Trophoblast cell (in vitro differentiated cells and primary cell): ENCODE measurements around the gene LRP1.
"Not testable (repeated sequence)": the region's sequence is repeated elsewhere in the genome, so short reads cannot be mapped to it uniquely, and the experiment has no call there.

Experiments
- DNase-seq, 2 donors: peaks; one replicate each; pipeline ENCODE4 v3.0.0-alpha.2; 2016
- H2AFZ ChIP-seq: 2 replicates; pipeline ENCODE4 v1.6.1; 2013; ENCODE audit warnings: low read length, moderate library complexity, mild to moderate bottlenecking; ENCODE audit not compliant: insufficient read depth, poor library complexity
- H2AK5ac ChIP-seq: 2 replicates; pipeline ENCODE4 v1.6.1; 2013; ENCODE audit warnings: mild to moderate bottlenecking, low read length
- H2BK120ac ChIP-seq: 2 replicates; pipeline ENCODE4 v1.6.1; 2013; ENCODE audit warnings: low read length, mild to moderate bottlenecking, moderate library complexity; ENCODE audit not compliant: insufficient read depth, poor library complexity
- H2BK12ac ChIP-seq: 2 replicates; pipeline ENCODE4 v1.6.1; 2013; ENCODE audit warnings: mild to moderate bottlenecking, low read length, moderate library complexity
- H2BK5ac ChIP-seq: 2 replicates; pipeline ENCODE4 v1.6.1; 2013; ENCODE audit warnings: low read length, low read depth, moderate library complexity, mild to moderate bottlenecking; ENCODE audit not compliant: poor library complexity
- H3K14ac ChIP-seq: 2 replicates; pipeline ENCODE4 v1.6.1; 2013; ENCODE audit warnings: mild to moderate bottlenecking, low read length
- H3K18ac ChIP-seq: 2 replicates; pipeline ENCODE4 v1.6.1; 2013; ENCODE audit warnings: mild to moderate bottlenecking, low read length
- H3K23ac ChIP-seq: 2 replicates; pipeline ENCODE4 v1.6.1; 2013; ENCODE audit warnings: low read length
- H3K27ac ChIP-seq: 2 replicates; pipeline ENCODE4 v1.5.1; 2013; ENCODE audit warnings: low read depth, mild to moderate bottlenecking, inconsistent platforms, low read length, moderate library complexity
- H3K27me3 ChIP-seq: 2 replicates; pipeline ENCODE4 v1.6.1; 2013; ENCODE audit warnings: inconsistent platforms, mild to moderate bottlenecking, low read length, moderate library complexity; ENCODE audit not compliant: insufficient read depth
- H3K36me3 ChIP-seq, 2 experiments: 1 replicate in 1 of 2; 2 replicates in 1 of 2; pipeline ENCODE4 v1.6.1; 2013; ENCODE audit warnings: low read length in 2 of 2, mild to moderate bottlenecking in 2 of 2, moderate library complexity in 1 of 2; ENCODE audit not compliant: insufficient read depth in 2 of 2, control insufficient read depth in 1 of 2
- H3K4ac ChIP-seq: 2 replicates; pipeline ENCODE4 v1.6.1; 2013; ENCODE audit warnings: low read depth, mild to moderate bottlenecking, low read length, moderate library complexity
- H3K4me1 ChIP-seq, 2 experiments: 1 replicate in 1 of 2; 2 replicates in 1 of 2; pipeline ENCODE4 v1.6.1; 2013; ENCODE audit warnings: low read length in 2 of 2, mild to moderate bottlenecking in 2 of 2, moderate library complexity in 1 of 2; ENCODE audit not compliant: insufficient read depth in 2 of 2, control insufficient read depth in 1 of 2
- H3K4me2 ChIP-seq: 2 replicates; pipeline ENCODE4 v1.6.1; 2013; ENCODE audit warnings: inconsistent platforms, mild to moderate bottlenecking, low read length, moderate library complexity
- H3K4me3 ChIP-seq: 2 replicates; pipeline ENCODE4 v1.5.1; 2013; ENCODE audit warnings: mild to moderate bottlenecking, low read depth, low read length, inconsistent platforms
- H3K79me1 ChIP-seq: one replicate; pipeline ENCODE4 v1.6.1; 2013; ENCODE audit warnings: low read length
- H3K79me2 ChIP-seq: 2 replicates; pipeline ENCODE4 v1.6.1; 2013; ENCODE audit warnings: low read length, mild to moderate bottlenecking; ENCODE audit not compliant: control insufficient read depth, insufficient read depth, poor library complexity
- H3K9ac ChIP-seq: 2 replicates; pipeline ENCODE4 v1.6.1; 2013; ENCODE audit warnings: mild to moderate bottlenecking, low read length
- H3K9me3 ChIP-seq: 2 replicates; pipeline ENCODE4 v1.6.1; 2013; ENCODE audit warnings: low read depth, mild to moderate bottlenecking, control low read depth, inconsistent platforms, low read length; ENCODE audit not compliant: insufficient read depth
- H4K12ac ChIP-seq: 2 replicates; pipeline ENCODE4 v1.6.1; 2013; ENCODE audit warnings: low read depth, mild to moderate bottlenecking, low read length, moderate library complexity
- H4K8ac ChIP-seq: 2 replicates; pipeline ENCODE4 v1.6.1; 2013; ENCODE audit warnings: low read depth, mild to moderate bottlenecking, low read length, moderate library complexity
- H4K91ac ChIP-seq: one replicate; pipeline ENCODE4 v1.6.1; 2013; ENCODE audit warnings: low read depth, mild to moderate bottlenecking, low read length, moderate library complexity
- whole genome bisulfite sequencing: extraction: QIAGEN DNeasy Blood & Tissue Kit; methylation state at CpG from one replicate; pipeline ENCODE4 v1.1.7; 2013; ENCODE audit warnings: missing lambda C conversion rate; ENCODE audit not compliant: insufficient read length, insufficient coverage; ENCODE audit errors: extremely low coverage; 5-methylcytosine and 5-hydroxymethylcytosine counted together

The LRP1 gene

DNA sequence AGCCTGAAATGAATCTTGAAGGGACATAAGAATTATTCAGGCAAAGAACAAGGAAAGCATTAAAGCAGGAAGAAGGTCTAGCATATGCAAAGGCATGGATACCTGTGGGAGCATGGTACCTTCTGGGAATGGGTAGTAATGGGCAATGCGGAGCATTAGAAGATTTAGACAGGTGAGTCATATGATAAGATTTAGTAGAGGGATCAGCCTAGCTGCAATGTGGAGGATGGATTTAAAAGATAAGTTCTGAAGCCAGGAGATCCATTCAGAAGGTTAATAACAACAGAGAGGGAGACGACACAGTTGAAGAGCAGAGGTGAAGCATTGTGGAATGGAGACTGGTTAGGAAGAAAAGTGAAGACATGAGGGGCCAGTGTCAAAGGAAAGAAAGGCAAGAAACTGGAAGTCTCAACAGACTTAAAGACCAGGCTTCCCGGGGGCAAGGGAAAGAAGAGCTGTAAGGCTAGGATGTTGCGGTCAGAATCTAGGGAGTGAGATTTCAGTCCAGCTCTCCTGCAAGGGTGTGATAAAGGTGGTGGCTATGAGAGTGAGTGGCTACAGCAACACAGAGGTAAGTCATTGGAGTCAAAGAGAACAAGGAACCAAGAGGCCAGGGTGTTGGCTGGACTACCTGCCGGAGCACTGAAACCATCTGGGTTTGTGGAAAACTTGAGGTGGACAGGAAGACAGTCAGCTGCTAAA is 11.6 kb upstream of the LRP1 start:
- no peaks in the 10 kb centered on the region for H3K27me3 ChIP-seq
- peaks cover 2% of the 10 kb centered on the region for H3K79me1 ChIP-seq
- WGBS = no CpG with 5 or more reads among the region's 5 CpGs
- H2AK5ac ChIP-seq = no peak overlapping the region
- H3K79me2 ChIP-seq = no peaks in the 10 kb centered on the region
- no peak overlapping the region for H2BK12ac ChIP-seq
- H3K27ac ChIP-seq = no peak overlapping the region
- DNase-seq = no peak
- no peak overlapping the region for H2AFZ ChIP-seq
- H2BK5ac ChIP-seq = no peak overlapping the region
- no peak overlapping the region for H3K14ac ChIP-seq
- no peaks in the 10 kb centered on the region for H3K4me1 ChIP-seq
- no peak overlapping the region for H4K91ac ChIP-seq
- no peaks in the 10 kb centered on the region for H3K9me3 ChIP-seq
- H3K9ac ChIP-seq = no peak overlapping the region
- no peak overlapping the region for H4K12ac ChIP-seq
- H2BK120ac ChIP-seq = no peak overlapping the region
- no peak overlapping the region for H3K23ac ChIP-seq
- H4K8ac ChIP-seq = no peak overlapping the region
- H3K36me3 ChIP-seq = no peaks in the 10 kb centered on the region
- H3K4ac ChIP-seq = no peak overlapping the region
- H3K4me2 ChIP-seq = no peak overlapping the region
- no peak overlapping the region for H3K18ac ChIP-seq
- H3K4me3 ChIP-seq = no peak overlapping the region

DNA sequence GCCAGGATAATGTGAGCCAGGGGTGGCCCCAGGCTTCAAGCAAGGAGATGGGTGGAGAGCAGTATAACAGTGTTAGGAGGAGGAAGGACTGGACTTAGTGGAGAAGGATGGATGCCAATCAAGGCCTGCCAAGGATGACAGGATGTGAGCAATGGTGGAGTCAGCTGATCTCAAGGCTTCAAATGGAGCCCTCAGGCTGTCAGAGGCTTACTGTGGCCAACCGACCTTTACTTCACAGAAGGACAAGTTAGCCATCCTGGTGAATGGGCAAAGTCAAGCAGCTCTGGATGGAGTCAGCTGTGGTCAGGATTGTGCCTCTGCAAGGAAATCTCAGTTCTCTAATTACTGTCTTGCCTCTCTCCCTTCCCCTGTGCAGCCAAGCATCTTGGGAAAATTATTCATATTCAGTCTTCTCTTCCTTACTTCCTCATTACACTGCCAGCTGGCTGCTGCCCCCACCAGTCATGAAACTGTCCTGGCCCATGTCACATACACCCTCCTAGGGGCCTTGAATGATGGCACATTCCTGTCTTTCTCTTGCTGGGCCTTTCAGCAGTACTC is 9.5 kb upstream of the LRP1 start:
- H3K23ac ChIP-seq = no peak overlapping the region
- no peak overlapping the region for H3K9ac ChIP-seq
- no peak overlapping the region for H2BK12ac ChIP-seq
- no peak overlapping the region for H2AK5ac ChIP-seq
- no peak overlapping the region for H3K14ac ChIP-seq
- no peak overlapping the region for H4K12ac ChIP-seq
- H2BK120ac ChIP-seq = no peak overlapping the region
- no peak overlapping the region for H3K18ac ChIP-seq
- H3K79me1 ChIP-seq = no peaks in the 10 kb centered on the region
- no peak overlapping the region for H2BK5ac ChIP-seq
- no peaks in the 10 kb centered on the region for H3K4me1 ChIP-seq
- no peaks in the 10 kb centered on the region for H3K79me2 ChIP-seq
- no peak overlapping the region for H4K8ac ChIP-seq
- no peaks in the 10 kb centered on the region for H3K27me3 ChIP-seq
- peak in 1 of 2 donors; percentile 26 for DNase-seq
- H2AFZ ChIP-seq = no peak overlapping the region
- H3K4me2 ChIP-seq = no peak overlapping the region
- H3K36me3 ChIP-seq = no peaks in the 10 kb centered on the region
- H3K9me3 ChIP-seq = no peaks in the 10 kb centered on the region
- H3K27ac ChIP-seq = no peak overlapping the region
- no CpG with 5 or more reads among the region's 1 CpG for WGBS
- no peak overlapping the region for H3K4me3 ChIP-seq
- H3K4ac ChIP-seq = no peak overlapping the region
- no peak overlapping the region for H4K91ac ChIP-seq

DNA sequence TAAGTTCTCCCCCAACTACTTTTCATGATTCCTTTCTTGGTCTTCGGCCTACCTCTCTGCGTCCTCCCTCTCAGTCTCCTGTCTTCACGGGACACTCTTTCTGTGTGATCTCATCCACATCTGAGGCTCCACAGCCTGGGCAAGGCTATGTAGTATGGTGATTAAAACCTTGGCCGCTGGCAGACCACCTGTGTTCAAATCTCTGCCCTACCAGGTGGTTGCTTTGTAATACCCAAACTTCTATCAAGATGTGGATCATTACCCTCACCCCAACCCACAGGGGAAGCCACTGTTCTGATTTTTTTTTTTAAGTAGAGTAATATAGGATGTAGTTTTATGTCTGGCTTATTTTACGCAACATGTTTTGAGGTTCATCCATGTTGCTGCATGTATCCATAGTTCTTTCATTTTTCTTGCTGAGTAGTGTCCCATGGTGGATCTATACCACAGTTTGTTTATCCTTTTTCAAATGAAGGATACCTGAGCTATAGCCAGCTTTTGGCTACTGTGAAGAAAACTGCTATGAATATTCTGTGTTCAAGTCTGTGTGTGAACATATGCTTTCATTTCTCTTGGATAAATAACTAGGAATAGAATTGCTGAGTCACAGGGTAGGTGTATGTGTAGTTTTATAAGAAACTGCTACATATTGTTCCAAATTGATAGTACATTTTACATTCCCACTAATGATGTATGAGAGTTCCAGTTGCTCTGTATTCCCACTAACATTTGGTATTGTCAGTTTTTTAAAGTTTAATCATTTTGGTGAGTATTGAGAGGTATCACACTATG is 8.8 kb upstream of the LRP1 start:
- Histone ChIP-seq H3K27me3 (no peaks in the 10 kb centered on the region), H3K18ac (no peak overlapping the region), H3K4me1 (no peaks in the 10 kb centered on the region), H3K4ac (no peak overlapping the region), H2BK120ac (no peak overlapping the region), H3K14ac (no peak overlapping the region), H3K4me2 (no peak overlapping the region), H3K79me2 (no peaks in the 10 kb centered on the region), H2AK5ac (no peak overlapping the region), H4K91ac (no peak overlapping the region), H3K9me3 (no peaks in the 10 kb centered on the region), H2BK12ac (no peak overlapping the region), H3K4me3 (no peak overlapping the region), H3K23ac (no peak overlapping the region), H3K79me1 (no peaks in the 10 kb centered on the region), H3K36me3 (no peaks in the 10 kb centered on the region), H3K9ac (no peak overlapping the region), H4K12ac (no peak overlapping the region), H4K8ac (no peak overlapping the region), H2BK5ac (no peak overlapping the region), H3K27ac (no peak overlapping the region), H2AFZ (no peak overlapping the region)
- WGBS = no CpG with 5 or more reads among the region's 5 CpGs
- no peak for DNase-seq

DNA sequence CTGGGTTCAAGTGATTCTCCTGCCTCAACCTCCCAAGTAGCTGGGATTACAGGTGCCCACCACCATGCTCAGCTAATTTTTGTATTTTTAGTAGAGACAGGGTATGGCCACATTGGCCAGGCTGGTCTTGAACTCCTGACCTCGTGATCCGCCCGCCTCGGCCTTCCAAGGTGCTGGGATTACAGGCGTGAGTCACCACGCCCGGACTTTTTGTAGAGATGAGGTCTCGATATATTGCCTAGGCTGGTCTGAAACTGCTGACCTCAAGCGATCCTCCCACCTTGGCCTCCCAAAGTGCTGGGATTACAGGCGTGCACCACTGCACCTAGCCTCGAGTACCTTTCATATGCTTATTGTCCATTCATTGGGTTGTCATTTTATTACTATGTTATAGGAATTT is 7.6 kb upstream of the LRP1 start:
- not testable (repeated sequence) for H4K8ac ChIP-seq, H3K27me3 ChIP-seq, H3K23ac ChIP-seq, H3K4ac ChIP-seq, H2BK12ac ChIP-seq, H2AFZ ChIP-seq, H3K79me1 ChIP-seq, H3K9me3 ChIP-seq, H3K4me1 ChIP-seq, H2BK5ac ChIP-seq, H3K18ac ChIP-seq, H3K9ac ChIP-seq, H2BK120ac ChIP-seq, H2AK5ac ChIP-seq, H3K14ac ChIP-seq, DNase-seq, H3K36me3 ChIP-seq, H4K12ac ChIP-seq, H3K4me2 ChIP-seq, H3K79me2 ChIP-seq, H4K91ac ChIP-seq, H3K27ac ChIP-seq, H3K4me3 ChIP-seq
- no CpG with 5 or more reads among the region's 11 CpGs for WGBS
